SK-N-MC (cell line): ENCODE data around the gene L2HGDH.

ENCODE experiments used
- DNase-seq: peaks from one replicate; pipeline ENCODE4 v3.0.0-alpha.2; 2011; ENCODE audit warnings: low read depth, low spot score
- H3K27ac ChIP-seq: fragments of 200-600 bp; sonication (generic); 2 replicates; pipeline ENCODE4 v1.5.1; 2016; ENCODE audit warnings: mixed run types
- H3K36me3 ChIP-seq: fragments of 200-600 bp; sonication (generic); 2 replicates; pipeline ENCODE4 v1.6.1; 2017; ENCODE audit warnings: antibody characterized with exemption, low read length, mixed read lengths; ENCODE audit not compliant: insufficient read depth
- H3K4me3 ChIP-seq: fragments of 200-600 bp; sonication (generic); 2 replicates; pipeline ENCODE4 v1.5.1; 2016
- H3K9ac ChIP-seq: fragments of 200-600 bp; sonication (generic); 2 replicates; pipeline ENCODE4 v1.8.0; 2017; ENCODE audit warnings: mixed run types, mixed read lengths; ENCODE audit not compliant: insufficient read length
- H3K9me3 ChIP-seq: fragments of 200-600 bp; sonication (generic); 2 replicates; pipeline ENCODE4 v1.6.1; 2017; ENCODE audit warnings: low read depth, mild to moderate bottlenecking, antibody characterized with exemption, low read length, moderate library complexity, mixed read lengths
- EZH2 ChIP-seq: fragments of 200-600 bp; sonication (generic); IDR thresholded peaks from one replicate; pipeline ENCODE4 v1.6.1; 2017; ENCODE audit warnings: antibody characterized with exemption
- FOXP2 ChIP-seq: optimal IDR thresholded peaks from 2 replicates; pipeline ENCODE3; 2011; ENCODE audit warnings: mild to moderate bottlenecking, moderate library complexity; ENCODE audit not compliant: insufficient read depth; ENCODE audit errors: extremely low read length, control extremely low read depth
- POLR2AphosphoS5 ChIP-seq: IDR thresholded peaks from 2 replicates; pipeline ENCODE4 v1.6.1; 2012; ENCODE audit warnings: mild to moderate bottlenecking, low read depth, low read length, borderline replicate concordance

Gene L2HGDH

DNA sequence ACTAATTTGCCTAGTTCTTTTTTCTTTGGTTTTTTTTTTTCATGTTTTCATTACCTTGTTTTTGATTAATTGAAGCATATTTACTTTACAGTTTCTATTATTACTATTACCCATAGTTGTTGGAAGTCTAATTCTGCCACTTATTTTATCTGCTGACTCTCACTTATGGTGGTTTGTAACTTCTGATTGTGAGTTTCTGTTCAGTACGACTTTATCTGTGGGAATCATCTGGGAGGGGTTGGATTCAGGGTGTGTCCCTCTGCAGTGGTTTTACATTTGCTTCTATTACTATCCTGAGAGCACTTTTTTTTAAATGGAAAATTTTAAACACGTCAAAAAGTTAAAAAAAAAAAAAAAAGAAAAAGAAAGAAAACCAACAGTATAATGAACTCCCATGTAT, 54.3 kb downstream of the L2HGDH start:
- Histone ChIP-seq H3K9me3 (no peaks in the 10 kb centered on the region), H3K9ac (no peak overlapping the region), H3K4me3 (no peak overlapping the region), H3K36me3 (peaks cover 12% of the 10 kb centered on the region; the same call in 1 of the 2 replicates), H3K27ac (no peak overlapping the region)
- DNase-seq = no peak
- TF ChIP-seq POLR2AphosphoS5 (no peak), EZH2 (no peak), FOXP2 (no peak)

GRCh38 chr14:50254248-50254647, 57.8 kb downstream of the L2HGDH start:
- Histone ChIP-seq H3K9ac (no peak overlapping the region), H3K9me3 (no peaks in the 10 kb centered on the region), H3K36me3 (peaks cover 12% of the 10 kb centered on the region; the same call in 1 of the 2 replicates), H3K27ac (no peak overlapping the region), H3K4me3 (no peak overlapping the region)
- TF ChIP-seq POLR2AphosphoS5 = no peak
- no peak for TF ChIP-seq EZH2
- TF ChIP-seq FOXP2 = no peak
- DNase-seq = no peak

DNA sequence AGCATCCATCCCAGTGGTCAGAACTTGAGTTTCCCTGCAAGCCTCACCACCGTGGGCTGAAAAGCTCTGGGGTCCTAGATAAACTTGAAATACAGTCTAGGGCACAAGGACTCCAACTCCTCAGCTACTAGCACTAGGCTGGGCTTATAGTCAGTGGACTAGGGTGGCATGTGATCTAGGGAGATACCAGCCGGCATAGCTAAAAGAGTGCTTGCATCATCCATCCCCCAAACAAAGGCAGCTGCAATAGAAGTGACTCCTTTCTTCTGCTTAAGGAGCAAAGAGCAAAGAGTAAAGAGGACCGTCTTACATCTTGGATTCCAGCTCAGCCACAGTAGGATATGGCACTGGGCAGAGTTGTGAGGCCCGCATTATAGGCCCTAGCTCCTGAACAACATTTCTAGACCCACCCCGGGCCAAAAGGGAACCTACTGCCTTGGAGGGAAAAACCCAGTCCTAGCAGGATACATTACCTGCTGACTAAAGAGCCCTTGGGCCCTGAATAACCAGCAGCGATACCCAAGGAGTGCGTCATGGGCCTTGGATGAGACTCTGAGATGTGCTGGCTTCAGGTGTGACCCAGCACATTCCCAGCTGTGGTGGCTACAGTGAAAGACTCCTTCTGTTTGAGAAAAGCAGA, 62.8 kb downstream of the L2HGDH start:
- H3K9me3 ChIP-seq = no peaks in the 10 kb centered on the region
- H3K36me3 ChIP-seq = peaks cover 11% of the 10 kb centered on the region
- no peak for DNase-seq
- no peak overlapping the region for H3K27ac ChIP-seq
- TF ChIP-seq FOXP2 (no peak), EZH2 (no peak), POLR2AphosphoS5 (no peak)
- H3K9ac ChIP-seq = no peak overlapping the region
- no peak overlapping the region for H3K4me3 ChIP-seq

DNA sequence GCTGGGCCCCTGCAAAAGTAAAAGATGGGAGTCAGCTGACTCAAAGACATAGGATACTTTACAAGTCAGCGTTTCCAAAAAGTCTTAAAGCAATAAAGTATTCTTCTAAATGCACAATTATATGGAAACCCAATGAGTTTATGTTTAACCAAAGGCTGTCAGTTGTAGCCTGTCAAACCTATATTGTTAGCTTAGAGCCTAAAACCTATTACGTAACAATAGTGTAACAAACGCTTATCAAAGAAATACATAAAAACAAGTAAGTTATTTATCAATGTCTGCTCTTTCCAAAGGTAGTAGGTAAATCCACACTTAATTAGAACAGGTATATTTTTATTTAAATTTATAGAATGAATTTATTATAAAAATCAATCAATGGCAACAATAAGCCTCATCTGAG, 64.8 kb downstream of the L2HGDH start:
- Histone ChIP-seq H3K9ac (no peak overlapping the region), H3K4me3 (no peak overlapping the region), H3K9me3 (no peaks in the 10 kb centered on the region), H3K27ac (no peak overlapping the region), H3K36me3 (peaks cover 6% of the 10 kb centered on the region)
- no peak for DNase-seq
- TF ChIP-seq POLR2AphosphoS5 (no peak), EZH2 (no peak), FOXP2 (no peak)

GRCh38 chr14:50242566-50243310, 69.3 kb downstream of the L2HGDH start:
- TF ChIP-seq POLR2AphosphoS5 = no peak
- no peak for TF ChIP-seq FOXP2
- Histone ChIP-seq H3K9me3 (no peaks in the 10 kb centered on the region), H3K9ac (no peak overlapping the region), H3K27ac (peak overlapping the region; percentile 61), H3K4me3 (no peak overlapping the region), H3K36me3 (peaks cover 6% of the 10 kb centered on the region)
- DNase-seq = no peak

DNA sequence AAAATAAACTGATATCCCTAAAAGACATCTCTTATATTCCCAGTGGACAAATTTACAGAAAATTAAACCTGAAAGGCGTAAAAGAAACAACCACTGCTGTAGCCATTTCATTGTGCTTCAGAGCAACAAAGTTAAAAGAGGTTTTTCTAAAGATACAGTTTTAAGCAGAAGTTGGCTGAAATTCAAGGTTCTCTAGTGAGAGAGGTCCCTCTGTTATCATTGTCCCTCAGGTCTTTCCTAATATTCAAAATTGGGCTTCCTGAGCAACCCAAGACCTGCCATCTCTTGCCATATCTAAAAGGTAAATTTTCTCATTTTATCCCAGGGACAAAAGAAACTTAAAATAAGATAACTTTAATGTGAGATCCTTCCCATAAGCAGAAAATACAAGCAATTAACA, 69.9 kb downstream of the L2HGDH start:
- TF ChIP-seq EZH2 (no peak), FOXP2 (no peak), POLR2AphosphoS5 (no peak)
- Histone ChIP-seq H3K9me3 (no peaks in the 10 kb centered on the region), H3K36me3 (peaks cover 6% of the 10 kb centered on the region), H3K9ac (no peak overlapping the region), H3K4me3 (no peak overlapping the region), H3K27ac (peak overlapping the region; percentile 6; the same call in 1 of the 2 replicates)
- no peak for DNase-seq

DNA sequence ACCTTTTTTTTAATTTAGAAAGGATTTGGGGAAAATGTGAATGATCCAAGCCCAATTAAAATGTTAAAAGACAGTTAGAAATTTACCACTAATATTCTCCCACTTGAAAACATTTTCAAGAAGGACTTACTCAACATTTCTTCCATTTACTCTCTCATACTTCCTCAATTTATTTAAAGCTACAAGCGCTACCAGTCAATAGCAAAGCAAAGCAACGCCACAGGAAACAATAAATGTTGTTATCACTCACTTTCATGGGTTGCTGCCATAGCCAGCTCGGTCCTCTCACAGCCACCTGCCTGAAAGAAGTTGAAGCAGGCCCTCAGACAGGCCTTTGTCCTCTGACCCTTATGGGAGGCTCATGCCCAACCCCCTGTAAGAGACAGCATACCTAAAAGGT, 74.6 kb downstream of the L2HGDH start:
- H3K9ac ChIP-seq = no peak overlapping the region
- H3K9me3 ChIP-seq = no peaks in the 10 kb centered on the region
- no peak for DNase-seq
- no peaks in the 10 kb centered on the region for H3K36me3 ChIP-seq
- TF ChIP-seq EZH2 (no peak), FOXP2 (no peak), POLR2AphosphoS5 (no peak)
- H3K4me3 ChIP-seq = no peak overlapping the region
- no peak overlapping the region for H3K27ac ChIP-seq

DNA sequence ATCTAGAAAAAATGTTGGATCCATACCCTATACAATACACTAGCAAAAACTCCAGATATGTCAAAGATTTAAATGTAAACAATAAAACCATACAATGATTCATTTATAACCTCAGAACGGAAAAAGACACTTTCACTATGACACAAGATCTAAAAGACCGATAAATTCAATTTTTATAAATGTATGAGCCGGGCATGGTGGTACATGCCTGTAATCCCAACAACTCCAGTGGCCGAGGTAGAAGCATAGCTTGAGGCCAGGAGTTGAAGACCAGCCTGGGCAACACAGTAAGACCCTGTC, 78.1 kb downstream of the L2HGDH start:
- Histone ChIP-seq H3K36me3 (peaks cover 2% of the 10 kb centered on the region), H3K9me3 (no peaks in the 10 kb centered on the region), H3K9ac (no peak overlapping the region), H3K27ac (no peak overlapping the region), H3K4me3 (no peak overlapping the region)
- TF ChIP-seq EZH2 (no peak), FOXP2 (no peak), POLR2AphosphoS5 (no peak)
- DNase-seq = no peak
